AG09319 (cell line): Measurements from ENCODE around the gene CEP164.

ENCODE experiments used
- DNase-seq: peaks from one replicate; pipeline ENCODE4 v3.0.0-alpha.2; 2010; ENCODE audit warnings: low read depth; ENCODE audit errors: extremely low read depth
- TF ChIP-seq, protein P1 (sequence below): IDR thresholded peaks from 2 replicates; pipeline ENCODE4 v1.5.1; 2011; ENCODE audit warnings: low read depth, mild to moderate bottlenecking, inconsistent platforms, low read length, moderate library complexity

The CEP164 gene

DNA sequence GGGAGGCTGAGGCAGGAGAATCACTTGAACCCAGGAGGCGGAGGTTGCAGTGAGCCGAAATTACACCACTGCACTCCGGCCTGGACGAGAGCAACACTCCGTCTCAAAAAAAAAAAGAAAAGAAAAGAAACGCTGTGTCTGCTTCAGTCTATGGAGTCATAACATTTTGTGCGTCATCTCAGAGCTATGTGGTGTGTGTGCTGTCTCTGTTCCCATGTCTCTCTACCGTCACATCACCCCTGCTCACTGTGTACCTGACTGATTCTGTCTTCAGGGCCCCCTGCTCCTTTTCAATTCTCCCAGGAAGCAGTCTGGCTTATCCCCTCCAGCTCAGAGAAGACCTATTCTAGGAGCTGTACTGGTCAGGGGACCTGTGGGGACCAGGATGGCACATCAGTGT is 29.5 kb upstream of the CEP164 start:
- TF ChIP-seq, protein P1, sequence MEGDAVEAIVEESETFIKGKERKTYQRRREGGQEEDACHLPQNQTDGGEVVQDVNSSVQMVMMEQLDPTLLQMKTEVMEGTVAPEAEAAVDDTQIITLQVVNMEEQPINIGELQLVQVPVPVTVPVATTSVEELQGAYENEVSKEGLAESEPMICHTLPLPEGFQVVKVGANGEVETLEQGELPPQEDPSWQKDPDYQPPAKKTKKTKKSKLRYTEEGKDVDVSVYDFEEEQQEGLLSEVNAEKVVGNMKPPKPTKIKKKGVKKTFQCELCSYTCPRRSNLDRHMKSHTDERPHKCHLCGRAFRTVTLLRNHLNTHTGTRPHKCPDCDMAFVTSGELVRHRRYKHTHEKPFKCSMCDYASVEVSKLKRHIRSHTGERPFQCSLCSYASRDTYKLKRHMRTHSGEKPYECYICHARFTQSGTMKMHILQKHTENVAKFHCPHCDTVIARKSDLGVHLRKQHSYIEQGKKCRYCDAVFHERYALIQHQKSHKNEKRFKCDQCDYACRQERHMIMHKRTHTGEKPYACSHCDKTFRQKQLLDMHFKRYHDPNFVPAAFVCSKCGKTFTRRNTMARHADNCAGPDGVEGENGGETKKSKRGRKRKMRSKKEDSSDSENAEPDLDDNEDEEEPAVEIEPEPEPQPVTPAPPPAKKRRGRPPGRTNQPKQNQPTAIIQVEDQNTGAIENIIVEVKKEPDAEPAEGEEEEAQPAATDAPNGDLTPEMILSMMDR: no peak

DNA sequence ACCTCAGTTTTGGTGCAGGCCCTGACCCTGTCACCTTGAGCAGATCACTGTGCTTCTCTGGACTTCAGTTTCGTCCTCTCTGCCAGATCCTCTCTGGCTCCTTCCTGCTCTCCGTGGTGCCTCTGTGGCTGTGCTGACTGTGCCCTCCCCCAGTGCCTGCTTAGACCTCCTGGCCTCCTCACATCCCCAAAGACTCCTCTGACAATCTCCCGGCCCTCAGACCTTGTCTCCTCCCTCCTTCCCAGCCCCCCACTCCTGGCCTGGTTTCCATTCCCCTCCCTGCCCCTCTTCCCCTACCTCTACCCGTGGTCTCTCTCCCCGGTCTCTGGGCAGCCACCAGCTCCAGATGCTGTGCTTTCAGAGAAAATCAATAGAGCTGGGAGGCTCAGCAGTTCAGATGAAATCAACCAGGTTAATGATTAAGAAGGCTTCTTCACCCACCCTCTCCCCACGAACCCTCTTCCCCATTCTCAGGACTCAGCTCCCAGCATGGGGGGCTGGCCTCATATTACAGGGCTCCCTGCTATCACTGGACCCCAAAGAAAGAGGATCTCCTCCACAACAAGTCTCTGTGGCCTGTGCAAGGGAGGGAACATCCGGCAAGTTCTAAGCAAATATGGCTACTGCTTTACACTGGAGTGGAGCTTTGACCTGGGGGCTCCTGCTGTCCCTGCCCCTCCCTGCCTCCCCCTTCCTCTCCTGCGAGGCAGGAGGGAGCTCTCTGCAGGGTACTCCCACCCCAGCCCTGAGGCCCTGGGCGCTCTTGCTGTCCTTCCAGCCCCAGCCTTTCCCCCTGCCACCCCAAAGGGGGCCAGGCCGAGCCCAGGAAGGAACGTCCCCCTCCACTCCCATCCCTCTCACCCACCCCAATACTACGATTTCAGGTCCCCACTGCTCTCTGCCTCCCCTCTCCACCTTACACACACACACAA is 28.0 kb upstream of the CEP164 start:
- no peak for DNase-seq
- TF ChIP-seq, protein P1: no peak

More for the DNA sequence above, 29.5 kb upstream of the CEP164 start:
- no peak for DNase-seq

DNA sequence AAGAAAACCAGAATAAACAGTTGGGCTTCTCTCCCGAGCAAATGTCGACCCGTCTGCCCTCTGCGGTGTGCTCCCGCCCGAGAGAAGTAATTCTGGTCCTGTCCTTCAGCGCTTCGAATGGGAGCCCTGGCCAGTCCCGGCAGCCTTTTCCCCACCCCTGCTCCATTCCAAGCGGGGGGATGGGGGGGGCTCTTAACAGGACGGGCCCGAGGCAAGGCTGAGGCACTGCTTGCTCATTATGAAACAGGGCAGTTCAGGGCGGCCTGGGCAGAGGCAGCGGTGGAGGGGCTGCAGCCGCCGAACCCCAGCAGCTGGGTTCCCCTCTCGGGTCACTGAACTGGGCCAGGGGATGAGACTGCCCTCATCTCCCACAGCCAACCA is 27.4 kb upstream of the CEP164 start:
- DNase-seq: no peak
- TF ChIP-seq, protein P1: no peak

DNA sequence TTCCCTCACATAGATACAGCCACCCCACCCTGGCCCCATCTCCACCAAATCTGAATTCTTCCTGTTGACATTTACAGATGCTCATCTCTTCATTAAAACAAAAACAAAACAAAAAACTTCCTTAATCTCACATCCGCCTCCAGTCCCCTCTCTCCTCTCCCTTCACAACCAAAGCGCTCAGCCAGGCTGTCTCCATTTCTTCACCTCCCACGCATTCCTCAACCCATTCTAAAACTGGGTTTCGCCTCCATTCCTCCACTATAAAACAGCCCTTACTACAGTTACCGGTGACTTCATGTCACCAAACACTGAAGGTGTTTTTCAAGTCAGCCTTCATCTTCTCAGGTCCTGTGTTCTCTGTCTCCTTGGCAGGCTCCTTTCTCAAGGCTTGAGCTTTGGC is 26.9 kb upstream of the CEP164 start:
- TF ChIP-seq, protein P1: no peak
- no peak for DNase-seq

DNA sequence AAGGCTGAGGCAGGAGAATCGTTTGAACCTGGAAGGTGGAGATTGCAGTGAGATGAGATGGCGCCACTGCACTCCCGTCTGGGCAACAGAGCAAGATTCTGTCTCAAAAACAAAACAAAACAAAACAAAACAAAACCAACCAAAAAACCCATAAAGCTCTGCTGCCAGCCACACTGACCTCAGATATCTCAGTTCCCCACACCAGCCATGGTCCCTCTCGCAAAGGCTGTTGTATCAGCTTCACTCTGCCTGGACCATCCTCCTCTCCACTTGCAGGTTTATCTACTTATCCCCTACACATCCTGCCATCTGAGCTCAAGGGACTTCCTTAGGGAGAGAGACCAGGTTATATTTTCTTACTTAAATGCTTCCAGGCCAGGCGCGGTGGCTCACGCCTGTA is 25.4 kb upstream of the CEP164 start:
- TF ChIP-seq, protein P1: no peak

DNA sequence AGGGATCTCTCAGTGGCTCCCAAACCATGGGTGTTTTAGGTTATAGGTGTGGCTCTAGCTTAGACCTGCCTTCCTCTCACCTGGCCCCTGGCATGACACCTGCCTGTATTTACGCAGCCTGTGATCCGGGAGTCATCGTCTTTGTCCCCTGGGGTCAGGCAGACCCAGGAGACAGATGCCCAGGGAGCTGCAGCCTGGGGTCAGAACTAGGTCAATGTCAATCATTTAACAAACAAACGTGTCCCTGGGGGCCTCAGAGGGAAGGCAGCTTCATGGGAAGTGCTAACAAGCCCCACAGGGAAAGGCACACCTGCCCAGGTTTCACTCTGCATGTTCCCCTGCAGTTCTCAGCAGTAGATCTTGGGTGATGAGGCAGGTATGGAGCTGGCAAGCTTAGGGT is 24.6 kb upstream of the CEP164 start:
- TF ChIP-seq, protein P1: no peak
- DNase-seq: no peak

More for the DNA sequence above, 25.4 kb upstream of the CEP164 start:
- no peak for DNase-seq

DNA sequence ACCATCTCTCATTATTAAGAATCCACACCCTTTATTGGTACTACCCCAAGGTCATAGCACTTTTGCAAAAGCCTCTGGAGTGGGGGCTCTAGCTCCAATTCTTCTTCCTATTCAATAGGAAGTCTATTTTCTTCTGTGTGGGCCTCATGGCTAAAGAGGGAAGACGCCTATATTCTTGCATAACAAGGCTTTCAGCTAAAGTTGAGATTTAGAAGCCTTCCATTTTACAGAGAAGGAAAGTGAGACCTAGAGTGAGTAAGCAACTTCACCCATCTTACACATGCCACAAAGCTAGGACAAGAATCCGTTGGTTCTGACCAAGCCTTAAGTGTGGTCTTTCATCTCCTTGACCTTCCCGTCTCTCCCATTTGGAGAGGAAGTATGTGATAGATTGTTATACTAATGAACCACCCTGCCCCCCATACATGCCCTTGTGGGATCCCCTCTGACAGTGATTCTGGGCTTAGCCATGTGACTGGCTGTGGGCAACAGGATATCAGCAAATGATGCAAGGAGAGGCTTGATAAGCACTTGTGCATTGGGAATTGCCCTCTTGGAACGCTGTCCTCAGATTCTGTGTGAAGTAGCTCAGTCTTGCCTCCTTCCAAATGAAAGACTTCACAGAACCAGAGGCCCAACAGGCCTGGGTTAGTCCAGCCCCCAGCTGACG is 23.9 kb upstream of the CEP164 start:
- TF ChIP-seq, protein P1: no peak
- DNase-seq: no peak
